HepG2 (cell line): ENCODE measurements around the gene DBN1. TPM values are rescaled to one million over a fixed set of nuclear protein-coding genes. Genes with fewer than 3 reads are reported as not detected.

Experiments
- CAMTA2 ChIP-seq: sonication (generic); formaldehyde crosslinking; IDR thresholded peaks from 2 replicates; pipeline ENCODE4 v1.4.0; 2020; ENCODE audit warnings: mild to moderate bottlenecking, missing genetic modification reagents, borderline replicate concordance
- CHD4 ChIP-seq: fragments of 200-600 bp; sonication (generic); IDR thresholded peaks from 2 replicates; pipeline ENCODE4 v1.7.0; 2017; ENCODE audit warnings: mild to moderate bottlenecking, low read length, borderline replicate concordance
- FOXO1 ChIP-seq: sonication (generic); formaldehyde crosslinking; IDR thresholded peaks from 2 replicates; pipeline ENCODE4 v1.4.0; 2020; ENCODE audit warnings: missing genetic modification reagents
- GTF3A ChIP-seq: sonication (generic); formaldehyde crosslinking; conservative IDR thresholded peaks from 2 replicates; pipeline ENCODE4 v1.4.0; 2020; ENCODE audit warnings: mild to moderate bottlenecking, missing genetic modification reagents
- IRF2 ChIP-seq: IDR thresholded peaks from 2 replicates; pipeline ENCODE4 v1.6.1; 2018; ENCODE audit warnings: missing genetic modification reagents, missing compliant biosample characterization
- KDM6A ChIP-seq: IDR thresholded peaks from 2 replicates; pipeline ENCODE4 v1.6.1; 2016; ENCODE audit warnings: low read depth
- KLF16 ChIP-seq, 2 experiments: sonication (generic) in 1 of 2; formaldehyde crosslinking in 1 of 2; IDR thresholded peaks; 2 replicates each; pipeline versions ENCODE4 v1.6.1 to v1.8.0; 2016 to 2023; ENCODE audit warnings: missing genetic modification reagents in 2 of 2, missing compliant biosample characterization in 1 of 2
- MYC ChIP-seq: sonication (generic); formaldehyde crosslinking; IDR thresholded peaks from 2 replicates; pipeline ENCODE4 v1.9.0; 2021; ENCODE audit warnings: missing genetic modification reagents, borderline replicate concordance
- RNF2 ChIP-seq: fragments of 450-650 bp; conservative IDR thresholded peaks from 2 replicates; pipeline ENCODE4 v1.6.1; 2016; ENCODE audit warnings: low read depth
- SMARCE1 ChIP-seq: fragments of 450-650 bp; IDR thresholded peaks from 2 replicates; pipeline ENCODE4 v1.6.1; 2017; ENCODE audit warnings: borderline replicate concordance
- TFAP4 ChIP-seq: sonication (generic); IDR thresholded peaks from 2 replicates; pipeline ENCODE4 v1.6.1; 2016; ENCODE audit warnings: low read depth, borderline replicate concordance
- ZBTB21 ChIP-seq: sonication (generic); formaldehyde crosslinking; IDR thresholded peaks from 2 replicates; pipeline ENCODE4 v1.4.0; 2020; ENCODE audit warnings: missing genetic modification reagents
- ZNF280D ChIP-seq: sonication (generic); formaldehyde crosslinking; IDR thresholded peaks from 2 replicates; pipeline ENCODE4 v1.5.1; 2020; ENCODE audit warnings: mild to moderate bottlenecking, missing genetic modification reagents
- ZNF3 ChIP-seq: IDR thresholded peaks from 2 replicates; pipeline ENCODE4 v1.7.0; 2017; ENCODE audit warnings: inconsistent platforms
- ZNF558 ChIP-seq: sonication (generic); formaldehyde crosslinking; IDR thresholded peaks from 2 replicates; pipeline ENCODE4 v1.9.0; 2022; ENCODE audit warnings: mild to moderate bottlenecking, missing genetic modification reagents, borderline replicate concordance
- ZNF589 ChIP-seq: sonication (generic); formaldehyde crosslinking; conservative IDR thresholded peaks from 2 replicates; pipeline ENCODE4 v1.8.0; 2022; ENCODE audit warnings: mild to moderate bottlenecking, moderate library complexity, missing genetic modification reagents
- ZNF709 ChIP-seq: sonication (generic); formaldehyde crosslinking; IDR thresholded peaks from 2 replicates; pipeline ENCODE4 v1.5.0; 2020; ENCODE audit warnings: mild to moderate bottlenecking, missing genetic modification reagents
- ZNF713 ChIP-seq: sonication (generic); formaldehyde crosslinking; IDR thresholded peaks from 2 replicates; pipeline ENCODE4 v1.4.0; 2020; ENCODE audit warnings: mild to moderate bottlenecking, missing genetic modification reagents
- polyA plus RNA-seq, 8 experiments: library from polyadenylated mRNA; depleted of rRNA in 3 of 8; stranded (reverse) in 7 of 8; unstranded in 1 of 8; fragments of >200 nt; fragmentation: Illumina TruSeq in 4 of 8; extraction: Trizol in 4 of 8; gene quantifications; 2 replicates each; pipeline versions ENCODE4 v1.2.1 to v1.2.3, GENCODE V29; 2011 to 2016; ENCODE audit warnings: low read depth in 4 of 8, missing spikeins in 1 of 8, mixed read lengths in 1 of 8; ENCODE audit not compliant: insufficient read depth in 1 of 8
- total RNA-seq, 5 experiments: library from RNA; depleted of rRNA; stranded (reverse); fragments of >200 nt; fragmentation: Illumina TruSeq; extraction: Trizol; gene quantifications; 2 replicates each; pipeline ENCODE4 v1.2.3, GENCODE V29; 2016; ENCODE audit warnings: low read depth in 1 of 5
- TF ChIP-seq, protein P1 (sequence below): sonication (generic); formaldehyde crosslinking; IDR thresholded peaks from 2 replicates; pipeline ENCODE4 v1.5.1; 2020; ENCODE audit warnings: missing genetic modification reagents, mild to moderate bottlenecking, borderline replicate concordance
- TF ChIP-seq, protein P2 (sequence below): sonication (generic); formaldehyde crosslinking; IDR thresholded peaks from 2 replicates; pipeline ENCODE4 v1.5.1; 2020; ENCODE audit warnings: mild to moderate bottlenecking, missing genetic modification reagents, moderate library complexity
- TF ChIP-seq, protein P3 (sequence below): sonication (generic); formaldehyde crosslinking; IDR thresholded peaks from 2 replicates; pipeline ENCODE4 v1.4.0; 2020; ENCODE audit warnings: mild to moderate bottlenecking, missing genetic modification reagents

Gene DBN1
- total and polyA plus RNA-seq, 2 of the 13 experiments (the other 11 are each of a cell fraction or from before 2014, with no cell fraction given): 27.0 to 37.3 TPM

DNA sequence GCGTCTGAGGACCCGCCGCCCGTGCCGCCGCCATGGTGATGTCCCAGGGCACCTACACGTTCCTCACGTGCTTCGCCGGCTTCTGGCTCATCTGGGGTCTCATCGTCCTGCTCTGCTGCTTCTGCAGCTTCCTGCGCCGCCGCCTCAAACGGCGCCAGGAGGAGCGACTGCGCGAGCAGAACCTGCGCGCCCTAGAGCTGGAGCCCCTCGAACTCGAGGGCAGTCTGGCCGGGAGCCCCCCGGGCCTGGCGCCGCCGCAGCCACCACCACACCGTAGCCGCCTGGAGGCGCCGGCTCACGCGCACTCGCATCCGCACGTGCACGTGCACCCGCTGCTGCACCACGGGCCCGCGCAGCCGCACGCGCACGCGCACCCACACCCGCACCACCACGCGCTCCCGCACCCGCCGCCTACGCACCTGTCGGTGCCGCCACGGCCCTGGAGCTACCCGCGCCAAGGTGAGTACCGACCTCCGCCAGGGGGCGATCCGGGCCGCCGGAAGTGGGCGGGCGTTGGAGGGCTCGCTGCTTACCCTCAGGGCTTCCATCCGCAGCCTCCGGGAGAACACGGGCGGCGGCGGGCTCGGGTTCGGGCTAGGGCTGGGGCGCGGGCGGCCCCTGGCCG is 18.3 kb downstream of the DBN1 start (continued):
- TF ChIP-seq ZNF280D (CRISPR knock-in tag): 0 out of 2 replicates have a peak, but pooled peaks have one; percentile 17
- TF ChIP-seq, protein P1, sequence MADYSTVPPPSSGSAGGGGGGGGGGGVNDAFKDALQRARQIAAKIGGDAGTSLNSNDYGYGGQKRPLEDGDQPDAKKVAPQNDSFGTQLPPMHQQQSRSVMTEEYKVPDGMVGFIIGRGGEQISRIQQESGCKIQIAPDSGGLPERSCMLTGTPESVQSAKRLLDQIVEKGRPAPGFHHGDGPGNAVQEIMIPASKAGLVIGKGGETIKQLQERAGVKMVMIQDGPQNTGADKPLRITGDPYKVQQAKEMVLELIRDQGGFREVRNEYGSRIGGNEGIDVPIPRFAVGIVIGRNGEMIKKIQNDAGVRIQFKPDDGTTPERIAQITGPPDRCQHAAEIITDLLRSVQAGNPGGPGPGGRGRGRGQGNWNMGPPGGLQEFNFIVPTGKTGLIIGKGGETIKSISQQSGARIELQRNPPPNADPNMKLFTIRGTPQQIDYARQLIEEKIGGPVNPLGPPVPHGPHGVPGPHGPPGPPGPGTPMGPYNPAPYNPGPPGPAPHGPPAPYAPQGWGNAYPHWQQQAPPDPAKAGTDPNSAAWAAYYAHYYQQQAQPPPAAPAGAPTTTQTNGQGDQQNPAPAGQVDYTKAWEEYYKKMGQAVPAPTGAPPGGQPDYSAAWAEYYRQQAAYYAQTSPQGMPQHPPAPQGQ: no peak
- TF ChIP-seq TFAP4: no peak
- TF ChIP-seq FOXO1 (CRISPR knock-in tag): no peak; the same call in 1 of the 2 replicates
- TF ChIP-seq, protein P2, sequence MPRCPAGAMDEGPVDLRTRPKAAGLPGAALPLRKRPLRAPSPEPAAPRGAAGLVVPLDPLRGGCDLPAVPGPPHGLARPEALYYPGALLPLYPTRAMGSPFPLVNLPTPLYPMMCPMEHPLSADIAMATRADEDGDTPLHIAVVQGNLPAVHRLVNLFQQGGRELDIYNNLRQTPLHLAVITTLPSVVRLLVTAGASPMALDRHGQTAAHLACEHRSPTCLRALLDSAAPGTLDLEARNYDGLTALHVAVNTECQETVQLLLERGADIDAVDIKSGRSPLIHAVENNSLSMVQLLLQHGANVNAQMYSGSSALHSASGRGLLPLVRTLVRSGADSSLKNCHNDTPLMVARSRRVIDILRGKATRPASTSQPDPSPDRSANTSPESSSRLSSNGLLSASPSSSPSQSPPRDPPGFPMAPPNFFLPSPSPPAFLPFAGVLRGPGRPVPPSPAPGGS (CRISPR knock-in tag): peak; percentile 92; the same call in 1 of the 2 replicates
- no peak for TF ChIP-seq ZNF558 (CRISPR knock-in tag)
- TF ChIP-seq RNF2: peak; percentile 66; the same call in 1 of the 2 replicates
- no peak for TF ChIP-seq KDM6A (CRISPR knock-in tag)
- TF ChIP-seq ZNF713 (CRISPR knock-in tag): no peak
- no peak for TF ChIP-seq CHD4
- TF ChIP-seq ZNF589: peak; percentile 80
- no peak for TF ChIP-seq KLF16 (CRISPR knock-in tag; IDR thresholded peaks at IDR 0.05)
- TF ChIP-seq SMARCE1: no peak
- peak; percentile 47; the same call in 1 of the 2 replicates for TF ChIP-seq CAMTA2 (CRISPR knock-in tag)
- TF ChIP-seq MYC (CRISPR knock-in tag): peak; percentile 89
- TF ChIP-seq GTF3A (CRISPR knock-in tag): peak; percentile 67; the same call in 1 of the 2 replicates
- TF ChIP-seq ZNF3 (CRISPR knock-in tag): no peak
- peak; percentile 59; the same call in 1 of the 2 replicates for TF ChIP-seq IRF2 (CRISPR knock-in tag)
- TF ChIP-seq, protein P3, sequence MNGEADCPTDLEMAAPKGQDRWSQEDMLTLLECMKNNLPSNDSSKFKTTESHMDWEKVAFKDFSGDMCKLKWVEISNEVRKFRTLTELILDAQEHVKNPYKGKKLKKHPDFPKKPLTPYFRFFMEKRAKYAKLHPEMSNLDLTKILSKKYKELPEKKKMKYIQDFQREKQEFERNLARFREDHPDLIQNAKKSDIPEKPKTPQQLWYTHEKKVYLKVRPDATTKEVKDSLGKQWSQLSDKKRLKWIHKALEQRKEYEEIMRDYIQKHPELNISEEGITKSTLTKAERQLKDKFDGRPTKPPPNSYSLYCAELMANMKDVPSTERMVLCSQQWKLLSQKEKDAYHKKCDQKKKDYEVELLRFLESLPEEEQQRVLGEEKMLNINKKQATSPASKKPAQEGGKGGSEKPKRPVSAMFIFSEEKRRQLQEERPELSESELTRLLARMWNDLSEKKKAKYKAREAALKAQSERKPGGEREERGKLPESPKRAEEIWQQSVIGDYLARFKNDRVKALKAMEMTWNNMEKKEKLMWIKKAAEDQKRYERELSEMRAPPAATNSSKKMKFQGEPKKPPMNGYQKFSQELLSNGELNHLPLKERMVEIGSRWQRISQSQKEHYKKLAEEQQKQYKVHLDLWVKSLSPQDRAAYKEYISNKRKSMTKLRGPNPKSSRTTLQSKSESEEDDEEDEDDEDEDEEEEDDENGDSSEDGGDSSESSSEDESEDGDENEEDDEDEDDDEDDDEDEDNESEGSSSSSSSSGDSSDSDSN (CRISPR knock-in tag): peak; percentile 94
- TF ChIP-seq ZBTB21 (CRISPR knock-in tag): peak; percentile 54; the same call in 1 of the 2 replicates
- peak; percentile 96 for TF ChIP-seq ZNF709 (CRISPR knock-in tag)
